ENCODE results near the gene GTPBP6. TPM values are rescaled to one million over a fixed set of nuclear protein-coding genes. Genes with fewer than 3 reads are reported as not detected.
"Not testable (repeated sequence)": the region's sequence is repeated elsewhere in the genome, so short reads cannot be mapped to it uniquely, and the experiment has no call there.

Gene GTPBP6
- total and polyA plus RNA-seq, 2 donors, result 10.0 to 71.8 TPM

DNA sequence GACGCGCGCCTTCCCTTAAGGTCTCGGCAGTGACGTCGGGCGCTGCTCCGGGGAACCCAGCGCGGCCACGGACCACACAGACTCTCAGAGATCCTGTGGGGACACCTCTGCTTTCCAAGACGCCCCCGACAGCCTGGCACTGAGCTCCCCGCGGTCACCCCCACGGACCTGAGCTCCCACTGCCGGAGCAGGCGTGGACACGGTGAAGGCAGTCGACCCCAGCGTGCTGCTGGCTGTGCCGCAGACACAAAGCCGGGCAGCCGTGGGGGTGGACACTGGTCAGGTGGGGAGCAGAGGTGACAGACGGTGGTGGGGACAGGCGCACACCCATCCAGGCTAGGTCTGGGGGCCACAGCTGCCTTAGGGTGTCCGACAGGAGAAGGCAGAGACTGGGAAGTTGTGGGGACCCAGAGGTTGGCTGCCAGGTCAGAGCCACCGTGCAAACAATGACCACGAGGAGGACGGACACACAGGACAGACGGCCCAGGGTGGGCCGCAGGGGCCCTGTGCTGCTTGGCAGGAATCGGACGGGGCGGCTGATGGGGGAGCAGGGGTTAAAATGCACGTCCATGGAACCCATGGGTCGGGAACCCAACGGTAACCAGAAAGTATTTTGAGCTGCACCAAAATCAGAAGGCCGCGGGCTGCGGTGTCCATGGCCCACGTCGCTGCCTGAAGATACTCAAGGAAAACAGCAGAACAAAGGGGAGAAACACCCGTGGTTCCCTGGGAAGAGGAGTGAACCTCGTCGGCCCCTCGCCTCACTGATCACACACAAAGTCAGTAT, 16.6 kb upstream of the GTPBP6 start:
- no peak for DNase-seq (ENCODE audit: extremely low spot score)
- H3K4me3 ChIP-seq (ENCODE audit: low read depth, low read length), result no peak overlapping the region
- H3K27ac ChIP-seq (ENCODE audit: low read depth), result no peak overlapping the region
- H3K4me1 ChIP-seq (ENCODE audit: insufficient read depth), result peaks cover 3% of the 10 kb centered on the region
- H3K36me3 ChIP-seq (ENCODE audit: insufficient read depth), result peaks cover 3% of the 10 kb centered on the region
- WGBS, result 97% methylated on average over 47 of the region's 47 CpGs

DNA sequence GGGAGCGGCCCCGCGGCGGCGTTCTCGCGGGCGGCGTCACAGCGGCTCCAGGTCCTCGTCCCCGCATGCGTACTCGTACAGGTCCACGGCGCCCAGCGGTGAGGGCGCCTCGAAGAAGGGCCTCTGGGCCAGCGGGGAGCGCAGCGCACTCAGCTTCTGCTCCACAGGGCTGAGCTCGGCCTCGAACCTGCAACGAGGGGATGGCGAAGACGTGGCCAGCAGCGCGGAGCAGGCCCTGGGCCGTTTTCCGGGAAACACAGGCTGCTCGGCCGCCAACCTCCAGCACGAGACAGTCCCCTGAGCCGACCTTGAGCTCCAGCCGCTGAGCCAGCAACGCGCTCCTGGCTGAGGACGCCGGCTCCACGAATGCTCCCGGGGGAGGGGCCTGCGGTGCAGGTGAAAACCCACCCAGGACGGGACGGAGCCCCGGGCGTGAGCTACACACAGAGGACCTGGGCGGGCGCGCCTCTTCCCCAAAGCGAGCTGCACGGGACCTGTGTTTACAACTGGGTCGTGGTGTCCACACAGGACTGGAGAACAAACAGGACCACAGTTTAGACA, 15.8 kb upstream of the GTPBP6 start:
- WGBS, result 94% methylated on average over 53 of the region's 53 CpGs
- H3K4me1 ChIP-seq (ENCODE audit: insufficient read depth), result peaks cover 3% of the 10 kb centered on the region
- no peak overlapping the region for H3K27ac ChIP-seq (ENCODE audit: low read depth)
- H3K4me3 ChIP-seq (ENCODE audit: low read depth, low read length), result no peak overlapping the region
- no peak for DNase-seq (ENCODE audit: extremely low spot score)
- peaks cover 3% of the 10 kb centered on the region for H3K36me3 ChIP-seq (ENCODE audit: insufficient read depth)

DNA sequence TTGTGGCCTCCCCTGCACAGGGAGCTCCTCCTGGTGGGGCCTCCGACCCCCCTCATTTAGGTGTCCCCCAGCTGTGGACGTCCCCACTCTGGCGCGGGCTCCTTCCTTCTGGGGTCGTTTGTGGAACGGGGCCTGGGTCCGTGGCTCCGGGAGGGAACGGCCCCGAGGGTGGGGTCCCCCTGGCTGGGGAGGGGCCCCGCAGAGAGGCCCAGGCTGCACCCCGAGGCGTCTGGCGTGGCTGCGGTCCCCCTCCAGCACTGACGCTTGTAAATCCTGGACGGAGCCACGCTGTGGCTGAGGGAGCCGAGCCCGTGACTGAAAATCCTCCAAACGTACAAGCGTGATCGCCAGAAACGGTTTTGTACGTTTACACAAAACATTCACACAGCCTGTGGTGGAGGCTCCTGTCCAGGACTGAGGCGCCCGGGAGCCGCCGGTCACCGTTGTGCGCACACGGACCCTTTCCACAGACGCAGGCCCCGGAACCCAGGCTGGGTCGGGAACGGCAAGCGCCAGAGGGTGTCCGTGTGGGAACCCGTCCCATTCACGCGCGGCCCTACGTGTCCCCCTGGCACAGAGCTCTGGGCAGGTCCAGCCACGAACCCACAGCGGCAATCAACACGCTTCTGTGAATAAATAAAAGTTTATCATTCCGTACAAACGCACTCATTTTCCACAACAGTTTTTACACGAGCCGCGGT, 15.2 kb upstream of the GTPBP6 start:
- WGBS, result 92% methylated on average over 51 of the region's 51 CpGs
- DNase-seq (ENCODE audit: extremely low spot score), result no peak

DNA sequence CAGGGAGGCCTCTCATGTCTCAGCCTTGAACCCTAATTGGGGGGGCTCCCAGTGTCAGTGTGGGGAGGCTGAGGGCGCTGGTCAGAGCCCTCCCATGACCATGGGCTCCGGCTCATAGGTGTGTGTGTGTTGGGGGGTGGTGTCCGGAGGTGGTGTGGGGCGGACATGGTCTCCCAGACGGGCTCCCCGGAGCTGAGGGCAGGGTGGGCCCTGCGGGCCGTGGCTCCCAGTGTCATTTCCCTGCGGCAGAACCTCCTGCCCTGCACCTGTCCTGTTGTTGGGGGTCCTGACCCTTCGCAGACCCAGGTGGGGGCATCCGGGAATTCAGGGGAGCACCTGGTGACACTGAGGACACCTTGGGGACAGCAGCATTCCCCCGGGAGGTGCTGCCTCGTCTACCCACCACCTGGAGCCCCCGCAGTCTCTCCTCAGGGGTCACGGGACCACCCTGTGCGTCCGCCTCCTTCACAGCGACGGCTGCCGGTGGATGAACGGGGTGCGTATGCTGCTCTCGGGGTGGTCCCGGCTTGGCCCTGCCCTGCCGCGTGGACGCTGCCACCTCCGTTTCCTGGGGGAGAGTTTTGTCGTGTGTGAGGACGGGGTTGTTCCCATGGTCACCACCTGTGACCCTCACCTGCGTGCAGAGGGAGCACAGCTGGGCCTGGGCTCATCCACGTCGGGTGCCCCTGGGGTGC, 14.5 kb upstream of the GTPBP6 start:
- Histone ChIP-seq H3K4me1 (ENCODE audit: insufficient read depth) (peaks cover 3% of the 10 kb centered on the region), H3K4me3 (ENCODE audit: low read depth, low read length) (no peak overlapping the region), H3K27ac (ENCODE audit: low read depth) (no peak overlapping the region), H3K36me3 (ENCODE audit: insufficient read depth) (peaks cover 3% of the 10 kb centered on the region)
- DNase-seq (ENCODE audit: extremely low spot score), result no peak
- 93% methylated on average over 33 of the region's 33 CpGs for WGBS

More for the DNA sequence above, 15.2 kb upstream of the GTPBP6 start:
- Histone ChIP-seq H3K4me3 (ENCODE audit: low read depth, low read length) (no peak overlapping the region), H3K36me3 (ENCODE audit: insufficient read depth) (peaks cover 3% of the 10 kb centered on the region), H3K4me1 (ENCODE audit: insufficient read depth) (peaks cover 3% of the 10 kb centered on the region), H3K27ac (ENCODE audit: low read depth) (no peak overlapping the region)

DNA sequence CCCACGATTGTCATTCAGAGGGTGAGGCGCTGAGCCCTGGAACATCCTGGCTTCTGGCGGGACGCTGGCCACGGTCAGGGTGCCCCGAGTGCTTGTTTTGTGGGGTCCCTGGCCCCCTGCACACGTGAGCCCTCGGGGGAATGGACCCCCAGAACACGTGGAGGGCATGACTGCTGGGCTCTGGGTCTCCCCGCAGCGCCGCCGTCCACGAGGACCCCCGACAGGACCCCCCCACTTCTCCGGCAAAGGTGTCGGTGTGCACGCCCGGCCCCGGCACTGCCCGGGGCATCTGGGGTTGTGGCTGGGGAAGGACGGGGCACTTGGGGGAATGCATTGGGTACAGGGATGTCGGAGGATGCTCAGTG, 13.9 kb upstream of the GTPBP6 start:
- DNase-seq (ENCODE audit: extremely low spot score), result no peak
- WGBS, result 88% methylated on average over 23 of the region's 23 CpGs
- H3K4me3 ChIP-seq (ENCODE audit: low read depth, low read length), result no peak overlapping the region
- H3K27ac ChIP-seq (ENCODE audit: low read depth), result no peak overlapping the region
- peaks cover 3% of the 10 kb centered on the region for H3K36me3 ChIP-seq (ENCODE audit: insufficient read depth)
- H3K4me1 ChIP-seq (ENCODE audit: insufficient read depth), result peaks cover 3% of the 10 kb centered on the region

DNA sequence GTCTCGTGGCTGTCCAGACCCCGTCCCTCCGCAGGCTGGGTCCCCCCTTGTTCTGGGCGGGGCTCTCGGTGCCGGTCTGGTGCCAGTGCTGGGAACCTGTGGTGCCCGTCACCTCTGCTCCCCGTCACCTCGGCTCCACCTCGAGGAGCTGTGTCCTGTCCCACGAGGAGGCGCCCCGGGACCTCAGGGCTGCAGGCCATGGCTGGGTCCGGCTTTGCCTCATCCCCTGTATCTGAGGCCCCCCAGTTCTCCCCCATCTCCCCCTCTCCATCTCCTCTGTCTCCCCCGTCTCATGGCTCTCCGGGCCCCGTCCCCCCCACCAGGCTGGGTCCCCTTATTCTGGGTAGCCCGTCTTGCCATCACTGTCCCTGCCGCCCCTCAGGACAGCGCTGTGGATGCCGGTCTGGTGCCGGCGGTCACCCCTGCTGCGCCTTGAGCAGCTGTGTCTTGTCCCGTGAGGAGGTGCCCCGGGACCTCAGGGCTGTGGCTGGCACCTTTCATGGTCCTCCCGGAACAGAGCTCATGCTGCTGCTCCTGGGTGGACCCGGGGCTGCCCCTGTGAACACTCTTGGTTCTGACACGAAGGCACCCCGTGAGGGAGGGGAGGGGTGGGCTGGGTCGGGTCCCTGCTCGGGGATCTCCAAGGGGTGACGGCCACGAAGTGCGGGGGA, 13.4 kb upstream of the GTPBP6 start:
- 46% methylated on average over 34 of the region's 35 CpGs for WGBS
- peaks cover 3% of the 10 kb centered on the region for H3K36me3 ChIP-seq (ENCODE audit: insufficient read depth)
- DNase-seq (ENCODE audit: extremely low spot score), result no peak
- H3K4me3 ChIP-seq (ENCODE audit: low read depth, low read length), result no peak overlapping the region
- H3K27ac ChIP-seq (ENCODE audit: low read depth), result no peak overlapping the region
- H3K4me1 ChIP-seq (ENCODE audit: insufficient read depth), result peaks cover 3% of the 10 kb centered on the region

DNA sequence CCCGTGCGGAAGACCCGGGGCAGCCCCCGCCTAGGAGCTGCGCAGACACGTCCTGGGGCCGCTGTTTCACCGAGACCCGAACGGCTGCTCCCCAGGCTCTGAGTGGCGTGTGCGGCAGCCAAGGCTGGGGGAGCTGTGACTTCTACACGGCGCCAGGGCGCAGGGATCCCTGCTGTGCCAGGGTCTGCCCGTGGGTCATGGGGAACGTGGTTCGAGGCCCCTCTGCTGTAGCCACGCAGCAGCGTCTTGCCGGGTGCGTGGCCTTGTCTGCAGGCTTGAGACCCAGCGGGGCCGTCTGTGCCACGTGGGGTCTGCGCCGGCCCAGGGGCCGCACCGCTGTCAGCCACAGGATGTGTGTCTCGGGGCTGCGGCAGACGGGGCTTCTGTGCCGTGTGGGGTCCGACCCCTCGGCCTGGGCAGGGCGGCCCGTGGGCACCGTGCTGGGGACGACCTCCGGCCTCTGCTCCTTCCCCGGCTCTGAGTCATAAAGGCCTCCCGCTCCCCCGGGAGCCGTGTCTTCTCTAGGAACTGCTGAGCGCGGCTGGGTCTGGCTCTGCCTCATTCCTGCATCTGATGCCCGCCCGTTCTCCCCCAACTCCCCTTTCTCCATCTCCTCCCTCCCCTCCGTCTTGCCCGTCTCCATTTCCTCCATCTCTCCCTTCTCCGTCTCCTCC, 12.7 kb upstream of the GTPBP6 start:
- DNase-seq (ENCODE audit: extremely low spot score), result no peak
- peaks cover 3% of the 10 kb centered on the region for H3K4me1 ChIP-seq (ENCODE audit: insufficient read depth)
- H3K27ac ChIP-seq (ENCODE audit: low read depth), result no peak overlapping the region
- peaks cover 2% of the 10 kb centered on the region for H3K36me3 ChIP-seq (ENCODE audit: insufficient read depth)
- 2% methylated on average over 51 of the region's 51 CpGs for WGBS
- H3K4me3 ChIP-seq (ENCODE audit: low read depth, low read length), result peak overlapping the region; percentile 12

DNA sequence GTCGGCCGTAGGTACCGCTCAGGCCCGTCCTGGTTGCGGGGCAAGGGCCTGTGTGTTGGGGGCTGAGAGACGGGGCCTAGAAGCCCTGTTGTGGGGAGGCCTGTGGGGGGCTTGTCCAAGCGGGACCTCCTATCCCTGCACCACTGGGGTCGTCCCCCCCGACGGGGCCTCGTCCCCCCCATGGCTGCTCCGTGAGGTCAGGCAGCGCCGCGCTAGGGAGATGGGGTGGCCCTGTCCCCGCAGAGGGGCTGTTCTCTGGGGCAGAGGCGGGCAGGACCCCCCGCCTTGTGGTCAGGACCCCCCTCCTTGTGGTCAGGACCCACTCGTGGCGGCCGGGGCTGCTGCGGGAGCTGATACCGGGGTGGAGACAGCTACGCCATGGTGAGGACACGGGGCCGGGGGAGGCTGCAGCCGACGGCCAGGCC, 12.1 kb upstream of the GTPBP6 start:
- no peak for DNase-seq (ENCODE audit: extremely low spot score)
- Histone ChIP-seq H3K4me3 (ENCODE audit: low read depth, low read length) (peak overlapping the region; percentile 12), H3K36me3 (ENCODE audit: insufficient read depth) (no peaks in the 10 kb centered on the region)

DNA sequence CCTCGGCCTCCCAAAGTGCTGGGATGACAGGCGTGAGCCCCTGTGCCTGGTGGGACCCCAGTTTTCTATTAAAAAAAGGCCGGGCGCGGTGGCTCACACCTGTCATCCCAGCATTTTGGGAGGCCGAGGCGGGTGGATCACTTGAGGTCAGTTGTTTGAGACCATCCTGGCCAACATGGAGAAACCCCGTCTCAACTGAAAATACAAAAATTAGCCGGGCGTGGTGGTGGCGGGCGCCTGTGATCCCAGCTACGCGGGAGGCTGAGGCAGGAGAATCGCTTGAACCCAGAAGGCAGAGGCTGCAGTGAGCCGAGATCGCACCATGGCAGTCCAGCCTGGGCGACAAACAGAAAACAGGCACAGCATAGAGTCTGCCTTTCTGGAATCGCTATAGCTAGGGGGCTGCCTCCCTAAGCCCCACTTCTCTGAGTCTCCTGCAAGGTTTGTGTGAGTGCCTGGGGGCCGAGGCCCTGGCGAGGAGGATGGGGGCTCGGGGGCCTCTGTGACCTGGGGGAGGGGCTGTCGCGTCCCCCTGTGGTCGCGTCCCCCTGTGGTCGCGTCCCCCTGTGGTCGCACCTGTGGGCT, 11.6 kb upstream of the GTPBP6 start:
- not testable (repeated sequence) for H3K4me1 ChIP-seq (ENCODE audit: insufficient read depth); H3K36me3 ChIP-seq (ENCODE audit: insufficient read depth); H3K27ac ChIP-seq (ENCODE audit: low read depth); H3K4me3 ChIP-seq (ENCODE audit: low read depth, low read length); DNase-seq (ENCODE audit: extremely low spot score)
- WGBS, result 73% methylated on average over 29 of the region's 29 CpGs

More for the DNA sequence above, 12.1 kb upstream of the GTPBP6 start:
- no peak overlapping the region for H3K27ac ChIP-seq (ENCODE audit: low read depth)
- peaks cover 3% of the 10 kb centered on the region for H3K4me1 ChIP-seq (ENCODE audit: insufficient read depth)
- WGBS, result 16% methylated on average over 28 of the region's 28 CpGs

DNA sequence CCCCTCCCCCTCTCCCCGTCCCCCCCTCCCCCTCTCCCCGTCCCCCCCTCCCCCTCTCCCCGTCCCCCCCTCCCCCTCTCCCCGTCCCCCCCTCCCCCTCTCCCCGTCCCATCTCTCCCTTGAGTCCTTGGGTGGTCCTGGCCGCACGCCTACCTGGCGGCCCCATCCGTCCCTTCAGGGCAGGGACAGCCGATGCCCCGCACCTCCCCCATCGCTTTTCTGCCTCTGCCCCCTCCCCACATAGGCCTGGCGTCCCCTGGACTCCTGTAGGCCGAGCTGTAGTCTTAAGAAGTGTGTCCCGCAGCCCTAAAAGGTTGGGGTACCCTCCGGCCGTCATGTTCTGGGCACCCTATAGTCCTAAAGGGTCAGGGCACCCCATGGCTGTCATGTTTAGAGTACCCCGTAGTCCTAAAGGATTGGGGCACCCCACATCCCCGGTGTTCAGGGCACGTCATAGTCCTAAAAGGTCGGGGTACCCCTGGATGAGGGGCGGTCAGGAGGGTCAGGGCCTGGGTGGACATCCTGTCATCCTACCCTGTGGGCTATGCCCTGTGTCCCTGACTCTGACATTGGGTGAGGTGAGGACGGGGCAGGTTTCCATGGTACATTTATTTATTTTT, 10.8 kb upstream of the GTPBP6 start:
- no peak overlapping the region for H3K4me3 ChIP-seq (ENCODE audit: low read depth, low read length)
- DNase-seq (ENCODE audit: extremely low spot score), result no peak
- peaks cover 3% of the 10 kb centered on the region for H3K4me1 ChIP-seq (ENCODE audit: insufficient read depth)
- H3K27ac ChIP-seq (ENCODE audit: low read depth), result no peak overlapping the region
- H3K36me3 ChIP-seq (ENCODE audit: insufficient read depth), result no peaks in the 10 kb centered on the region
- WGBS, result 81% methylated on average over 18 of the region's 23 CpGs

DNA sequence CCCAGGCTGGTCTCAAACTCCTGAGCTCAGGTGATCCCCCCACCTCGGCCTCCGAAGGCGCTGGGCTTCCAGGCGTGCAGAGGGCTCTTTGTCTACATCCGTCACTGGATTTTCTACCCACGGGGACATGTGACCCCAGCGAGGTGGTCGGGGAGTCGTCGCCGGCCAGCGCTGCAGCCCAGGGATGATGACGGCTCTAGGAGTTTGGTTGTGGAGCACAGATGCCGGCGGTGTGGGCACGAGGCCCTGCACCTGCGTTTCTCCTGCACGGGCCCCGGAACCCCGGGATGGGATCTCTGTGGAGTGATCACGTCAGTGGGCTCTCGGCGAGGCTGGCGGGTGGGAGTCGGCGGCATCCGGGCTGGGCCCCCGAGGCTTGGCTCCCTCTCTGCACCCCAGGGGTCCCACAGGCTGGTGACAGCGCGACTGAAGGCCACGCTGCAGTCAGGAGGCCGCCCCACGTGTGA, 9.1 kb upstream of the GTPBP6 start:
- 88% methylated on average over 33 of the region's 33 CpGs for WGBS
- no peak for DNase-seq (ENCODE audit: extremely low spot score)
- no peaks in the 10 kb centered on the region for H3K36me3 ChIP-seq (ENCODE audit: insufficient read depth)

DNA sequence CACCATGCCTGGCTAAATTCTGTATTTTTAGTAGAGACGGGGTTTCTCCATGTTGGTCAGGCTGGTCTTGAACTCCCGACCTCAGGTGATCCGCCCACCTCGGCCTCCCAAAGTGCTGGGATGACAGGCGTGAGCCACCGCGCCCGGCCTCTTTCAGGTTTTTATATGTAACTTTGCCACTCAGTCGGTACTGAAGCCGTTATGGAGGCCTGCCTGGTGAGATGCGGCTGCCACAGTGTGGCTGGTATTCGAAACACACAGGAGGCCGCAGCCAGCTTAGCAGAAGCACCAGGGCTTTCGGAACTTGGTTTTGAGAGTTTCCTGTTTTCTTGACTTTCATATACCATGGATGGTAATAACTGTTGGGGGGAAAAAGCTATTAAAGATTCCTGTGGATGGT, 6.1 kb upstream of the GTPBP6 start:
- not testable (repeated sequence) for DNase-seq (ENCODE audit: extremely low spot score); H3K4me3 ChIP-seq (ENCODE audit: low read depth, low read length); H3K4me1 ChIP-seq (ENCODE audit: insufficient read depth); H3K27ac ChIP-seq (ENCODE audit: low read depth); H3K36me3 ChIP-seq (ENCODE audit: insufficient read depth)
- 87% methylated on average over 14 of the region's 14 CpGs for WGBS

More for the DNA sequence above, 9.1 kb upstream of the GTPBP6 start:
- Histone ChIP-seq H3K27ac (ENCODE audit: low read depth) (no peak overlapping the region), H3K4me1 (ENCODE audit: insufficient read depth) (peaks cover 3% of the 10 kb centered on the region), H3K4me3 (ENCODE audit: low read depth, low read length) (no peak overlapping the region)
